HG03039 (cell line): ENCODE data around the gene KLF4.

Experiments
- ATAC-seq: cut with Tn5 transposase; IDR thresholded peaks from one replicate; pipeline ENCODE4 v1.9.1; 2021; ENCODE audit warnings: mild to moderate bottlenecking, moderate library complexity; ENCODE audit not compliant: unreplicated experiment

The KLF4 gene

DNA sequence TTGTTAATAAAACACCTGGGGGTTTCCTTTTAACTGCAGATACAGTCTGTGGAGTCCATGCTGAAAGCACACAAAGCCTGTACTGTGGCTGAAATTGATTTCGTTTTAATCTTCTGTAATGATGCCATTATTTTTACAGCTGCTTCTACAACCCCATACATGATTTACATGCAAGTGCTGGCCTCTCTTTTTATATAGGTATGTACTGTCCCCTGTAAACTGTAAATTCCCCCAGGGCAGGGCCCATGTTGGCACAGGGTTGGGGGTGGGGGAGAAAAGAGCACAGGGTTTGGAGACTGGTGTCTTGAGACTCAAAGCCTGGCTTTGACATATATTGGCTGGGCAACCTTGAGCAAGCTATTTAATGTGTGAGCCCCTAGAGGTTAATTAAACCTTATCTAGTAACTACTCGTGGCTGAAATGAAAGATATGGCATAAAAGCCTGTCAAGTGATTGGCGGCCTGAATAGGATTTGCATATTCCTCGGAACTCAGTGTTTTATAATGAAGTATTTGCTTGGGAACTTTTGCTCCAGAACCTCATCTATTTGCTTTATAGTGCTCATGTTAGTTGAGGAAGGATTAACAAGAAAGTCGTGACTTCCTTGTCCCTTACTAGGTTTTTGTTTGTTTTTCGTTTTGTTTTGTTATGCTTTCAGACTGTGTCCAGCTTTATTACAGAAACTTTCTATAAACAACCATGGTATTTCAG lies 34.0 kb downstream of the KLF4 start:
- no peak for ATAC-seq

DNA sequence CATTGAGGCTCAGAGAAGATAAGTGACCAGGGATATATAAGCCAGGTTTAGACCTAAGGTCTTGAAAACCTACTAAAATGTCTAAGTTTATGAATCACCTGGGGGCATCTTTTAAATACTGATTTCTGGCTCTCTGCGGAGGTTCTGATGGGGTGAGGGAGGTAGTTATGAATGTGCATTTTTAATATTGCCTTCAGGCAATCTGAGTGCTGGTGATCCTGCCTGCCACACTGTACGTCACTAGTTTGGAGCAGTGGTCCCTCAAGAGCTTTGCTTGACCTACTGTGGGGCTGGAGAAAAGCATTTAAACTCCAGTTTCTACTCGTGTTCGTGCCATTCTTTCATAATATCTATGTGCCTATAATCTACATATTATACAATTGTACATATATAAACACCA lies 36.1 kb downstream of the KLF4 start:
- no peak for ATAC-seq

DNA sequence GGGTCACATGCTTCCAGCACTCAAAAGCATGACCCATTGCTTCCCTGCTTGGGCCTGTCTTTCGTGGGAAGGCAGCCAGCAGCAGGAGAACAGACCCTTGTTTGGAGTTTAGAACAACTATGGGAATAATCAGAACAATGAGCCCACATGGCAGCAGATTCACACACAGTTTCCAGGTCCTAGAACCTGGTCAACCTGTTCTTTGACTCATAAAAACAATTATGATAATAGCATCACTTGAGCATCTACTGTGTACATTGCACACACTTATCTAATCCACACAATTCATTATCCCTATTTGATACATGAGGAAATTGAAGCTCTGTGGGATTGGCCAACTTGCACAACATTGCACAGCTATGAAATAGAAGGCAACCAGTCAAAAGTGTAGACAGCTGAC lies 41.7 kb downstream of the KLF4 start:
- ATAC-seq, result no peak

DNA sequence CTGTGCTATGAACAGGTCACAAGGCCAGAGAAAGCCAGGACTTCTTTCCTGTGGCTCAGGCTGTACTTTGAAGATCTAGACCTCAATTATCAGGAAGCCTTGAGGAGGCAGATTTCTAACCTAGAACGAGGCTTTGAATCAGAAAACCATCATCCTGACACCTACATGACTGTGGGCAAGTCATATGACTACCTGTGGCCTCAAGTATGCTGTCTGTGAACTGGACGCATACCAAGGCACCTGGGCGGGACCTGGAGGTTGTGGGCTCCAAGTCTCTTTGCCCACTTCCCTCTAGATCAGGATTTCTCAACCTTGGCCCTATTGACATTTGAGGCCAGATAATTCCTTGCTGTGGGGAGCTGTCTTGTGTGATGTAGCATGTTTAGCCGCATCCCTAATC lies 42.5 kb downstream of the KLF4 start:
- ATAC-seq, result no peak

DNA sequence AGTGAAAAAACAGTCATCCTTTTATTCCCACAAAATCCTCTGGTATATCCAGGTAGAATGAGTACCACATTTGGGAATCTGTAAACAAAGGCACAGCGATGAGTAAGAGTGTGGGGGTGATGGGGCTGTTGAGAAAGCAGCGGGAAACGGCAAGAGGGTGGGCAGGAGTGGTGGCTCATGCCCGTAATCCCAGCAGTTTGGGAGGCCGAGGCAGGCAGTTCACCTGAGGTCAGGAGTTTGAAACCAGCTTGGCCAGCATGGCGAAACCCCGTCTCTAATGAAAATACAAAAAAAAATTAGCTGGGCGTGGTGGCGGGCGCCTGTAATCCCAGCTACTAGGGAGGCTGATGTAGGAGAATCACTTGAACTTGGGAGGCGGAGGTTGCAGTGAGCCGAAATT lies 43.1 kb downstream of the KLF4 start:
- no peak for ATAC-seq

DNA sequence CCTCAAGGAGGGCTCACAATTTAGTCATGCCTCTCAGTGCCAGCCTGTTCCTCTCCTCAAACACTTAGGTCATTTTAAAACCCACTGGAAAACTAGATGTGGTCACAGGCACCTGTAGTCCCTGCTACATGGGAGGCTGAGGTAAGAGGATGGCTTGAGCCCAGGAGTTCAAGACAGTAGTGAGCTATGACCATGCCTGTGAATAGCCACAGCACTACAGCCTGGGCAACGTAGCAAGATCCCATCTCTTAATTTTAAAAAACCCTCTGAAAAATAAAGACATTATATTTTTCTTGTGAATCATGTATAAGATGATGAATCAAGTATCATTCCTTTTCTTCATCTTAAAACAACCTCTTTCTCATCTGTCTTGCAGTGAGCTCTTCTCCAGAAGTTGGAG lies 45.8 kb downstream of the KLF4 start:
- ATAC-seq, result no peak

DNA sequence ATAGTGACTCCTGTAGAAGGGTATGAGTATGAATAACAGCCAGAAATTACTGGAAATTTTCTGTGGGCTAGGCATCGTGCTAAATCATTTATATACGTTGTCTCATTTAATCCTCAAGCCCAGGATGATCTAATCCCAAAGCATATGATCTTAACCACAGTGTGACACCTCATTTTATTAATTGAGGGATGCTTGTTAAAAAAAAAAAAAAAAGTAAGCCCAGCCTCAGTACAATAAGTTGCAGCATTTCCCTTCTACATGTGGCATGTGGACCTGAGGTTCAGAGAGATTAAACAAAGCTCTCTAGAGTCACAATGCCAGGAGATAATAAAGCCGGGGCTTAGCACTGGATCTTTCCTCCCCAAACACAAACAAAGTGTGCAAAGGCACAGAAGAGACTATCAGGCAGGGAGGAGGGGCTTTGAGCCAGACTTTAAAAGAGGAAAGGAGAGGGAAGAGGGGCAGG lies 49.5 kb downstream of the KLF4 start:
- ATAC-seq, result no peak

DNA sequence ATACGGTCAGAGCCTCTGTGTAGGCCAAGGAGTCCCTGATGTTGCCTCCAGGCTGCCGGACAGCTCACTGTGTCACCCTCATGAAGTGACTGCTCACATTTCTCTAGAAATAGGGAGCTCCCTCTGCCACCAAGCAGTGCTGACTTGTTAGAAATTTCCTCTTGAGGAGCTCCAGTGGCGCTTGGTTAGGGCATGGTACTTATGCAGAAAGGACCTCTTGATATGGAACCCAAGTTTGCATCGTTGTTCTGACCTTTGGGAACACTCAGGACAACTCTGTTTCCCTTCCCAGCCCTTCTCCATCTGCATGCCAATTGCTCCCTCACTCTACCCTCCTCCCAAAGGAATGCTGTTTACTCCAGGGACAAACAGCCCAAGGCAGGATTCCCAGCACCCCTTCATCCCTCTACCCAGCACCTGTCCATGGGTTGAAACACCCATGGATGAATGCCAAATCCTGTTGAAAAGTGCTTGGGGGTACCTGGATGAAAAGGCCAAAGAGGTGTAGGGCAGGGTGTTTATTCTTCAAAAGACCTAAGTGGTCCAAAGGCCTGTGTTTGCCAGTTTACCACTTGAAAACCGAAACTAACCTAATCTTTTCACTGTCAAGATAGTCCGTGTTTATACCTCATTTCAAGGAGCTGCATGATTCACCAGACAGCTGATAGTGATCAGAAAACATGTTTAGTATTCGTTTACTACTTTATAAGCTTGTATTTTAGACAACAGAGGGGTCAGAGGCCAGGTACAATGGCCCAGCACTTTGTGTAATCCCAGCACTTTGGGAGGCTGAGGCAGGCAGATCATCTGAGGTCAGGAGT lies 51.1 kb downstream of the KLF4 start:
- ATAC-seq, result no peak

DNA sequence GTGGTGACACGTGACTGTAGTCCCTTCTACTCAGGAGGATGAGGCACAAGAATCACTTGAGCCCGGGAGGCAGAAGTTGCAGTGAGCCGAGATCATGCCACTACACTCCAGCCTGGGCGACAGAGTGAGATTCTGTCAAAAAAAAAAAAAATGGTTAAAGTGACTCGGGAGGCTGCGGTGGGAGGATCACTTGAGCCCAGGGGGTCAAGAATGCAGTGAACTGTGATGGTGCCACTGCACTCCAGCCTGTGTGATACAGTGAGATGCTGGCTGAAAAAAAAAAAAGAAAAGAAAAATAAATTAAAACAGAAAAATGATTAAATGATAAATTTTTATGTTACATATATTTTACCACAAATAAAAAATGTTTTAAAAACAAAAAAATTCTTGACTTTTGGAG lies 51.9 kb downstream of the KLF4 start:
- no peak for ATAC-seq

DNA sequence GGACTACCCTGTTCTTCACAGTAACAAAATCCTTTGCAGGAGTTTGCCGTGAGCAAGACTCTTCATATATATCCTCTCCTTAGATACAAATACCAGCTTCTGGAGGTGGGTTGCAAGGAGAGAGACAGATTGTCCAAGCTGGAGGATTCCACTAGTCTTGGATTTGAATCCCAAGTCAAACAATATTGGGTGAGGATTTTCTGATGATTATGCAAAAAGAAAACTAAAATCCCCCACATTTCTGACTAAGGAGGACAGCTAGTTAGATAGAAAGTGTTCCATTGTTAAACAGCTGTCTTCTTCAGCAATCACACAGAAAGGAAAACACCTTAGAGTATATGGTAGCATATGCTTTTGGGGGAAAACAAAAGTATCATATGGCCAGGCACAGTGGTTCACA lies 54.2 kb downstream of the KLF4 start:
- no peak for ATAC-seq
